C4-2B (cell line): Measurements from ENCODE around the gene TRDN.
"Not testable (repeated sequence)": the region's sequence is repeated elsewhere in the genome, so short reads cannot be mapped to it uniquely, and the experiment has no call there.

Experiments
- H3K27ac ChIP-seq: fragments of 450-650 bp; 2 replicates; pipeline ENCODE4 v1.5.1; 2017
- ZFX ChIP-seq: fragments of 450-650 bp; IDR thresholded peaks from 2 replicates; pipeline ENCODE4 v1.6.1; 2017
- TF ChIP-seq, protein P1 (sequence below): fragments of 450-650 bp; conservative IDR thresholded peaks from 2 replicates; pipeline ENCODE4 v1.5.1; 2017; ENCODE audit warnings: mild to moderate bottlenecking

TRDN gene

DNA sequence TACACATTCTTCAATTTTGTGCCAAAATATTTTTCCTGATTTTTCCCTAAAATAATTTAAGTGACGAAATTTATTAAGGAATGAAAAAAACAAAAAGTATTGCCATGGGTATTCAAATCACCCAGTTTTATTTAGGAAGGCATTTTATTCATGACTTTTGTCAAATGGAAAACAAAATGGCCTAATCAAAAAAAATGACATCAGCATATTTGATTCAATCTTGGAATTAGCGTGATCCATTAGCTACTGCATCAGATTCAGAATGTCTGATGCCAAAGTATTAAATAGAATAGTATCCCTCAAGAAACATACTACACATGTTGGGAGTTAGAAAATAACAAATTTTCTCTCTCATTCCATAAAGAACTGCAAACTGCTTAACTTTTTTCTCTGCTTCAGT is 129.2 kb downstream of the TRDN start:
- no peak for TF ChIP-seq ZFX
- TF ChIP-seq, protein P1, sequence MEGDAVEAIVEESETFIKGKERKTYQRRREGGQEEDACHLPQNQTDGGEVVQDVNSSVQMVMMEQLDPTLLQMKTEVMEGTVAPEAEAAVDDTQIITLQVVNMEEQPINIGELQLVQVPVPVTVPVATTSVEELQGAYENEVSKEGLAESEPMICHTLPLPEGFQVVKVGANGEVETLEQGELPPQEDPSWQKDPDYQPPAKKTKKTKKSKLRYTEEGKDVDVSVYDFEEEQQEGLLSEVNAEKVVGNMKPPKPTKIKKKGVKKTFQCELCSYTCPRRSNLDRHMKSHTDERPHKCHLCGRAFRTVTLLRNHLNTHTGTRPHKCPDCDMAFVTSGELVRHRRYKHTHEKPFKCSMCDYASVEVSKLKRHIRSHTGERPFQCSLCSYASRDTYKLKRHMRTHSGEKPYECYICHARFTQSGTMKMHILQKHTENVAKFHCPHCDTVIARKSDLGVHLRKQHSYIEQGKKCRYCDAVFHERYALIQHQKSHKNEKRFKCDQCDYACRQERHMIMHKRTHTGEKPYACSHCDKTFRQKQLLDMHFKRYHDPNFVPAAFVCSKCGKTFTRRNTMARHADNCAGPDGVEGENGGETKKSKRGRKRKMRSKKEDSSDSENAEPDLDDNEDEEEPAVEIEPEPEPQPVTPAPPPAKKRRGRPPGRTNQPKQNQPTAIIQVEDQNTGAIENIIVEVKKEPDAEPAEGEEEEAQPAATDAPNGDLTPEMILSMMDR, result no peak
- H3K27ac ChIP-seq, result no peak overlapping the region

DNA sequence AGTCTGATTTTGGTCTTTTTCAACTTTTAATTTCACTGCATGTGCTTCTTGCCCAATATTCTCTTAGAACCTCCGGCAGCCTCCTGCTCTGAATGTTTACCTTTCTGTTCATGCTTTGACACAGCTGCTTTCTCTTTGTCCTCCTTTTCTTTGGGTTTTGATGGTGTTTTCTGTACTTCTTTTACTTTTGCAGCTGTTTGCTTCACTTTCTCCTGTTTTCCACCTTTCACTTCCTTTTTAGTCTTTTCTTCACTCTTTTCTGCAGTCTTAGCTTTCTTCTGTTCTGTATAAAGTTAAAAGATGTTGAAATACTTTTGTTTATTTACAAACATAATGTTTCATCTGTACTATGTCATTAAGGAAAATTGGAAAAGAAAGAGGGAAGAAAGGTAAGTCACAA is 133.1 kb downstream of the TRDN start:
- TF ChIP-seq ZFX, result no peak
- TF ChIP-seq, protein P1, result no peak
- H3K27ac ChIP-seq, result no peak overlapping the region

DNA sequence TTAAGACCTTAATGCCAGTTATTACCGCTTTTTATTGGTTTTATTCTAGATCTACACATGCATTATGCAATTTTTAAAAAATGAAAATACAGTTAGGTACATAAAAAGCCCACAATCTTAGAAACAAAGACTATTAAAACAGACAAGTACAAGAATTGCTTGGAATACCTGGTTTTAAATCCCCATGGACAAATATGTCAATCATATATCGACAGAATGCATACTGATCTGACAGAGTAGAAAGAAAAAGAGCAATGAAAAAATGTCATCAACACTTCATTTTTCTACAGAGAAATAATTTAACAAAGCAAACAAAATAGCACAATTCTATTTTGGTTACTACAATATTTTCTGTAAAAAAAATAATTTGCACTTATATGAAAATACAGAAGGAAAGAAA is 139.7 kb downstream of the TRDN start:
- TF ChIP-seq, protein P1, result no peak
- no peak for TF ChIP-seq ZFX
- H3K27ac ChIP-seq, result no peak overlapping the region

DNA sequence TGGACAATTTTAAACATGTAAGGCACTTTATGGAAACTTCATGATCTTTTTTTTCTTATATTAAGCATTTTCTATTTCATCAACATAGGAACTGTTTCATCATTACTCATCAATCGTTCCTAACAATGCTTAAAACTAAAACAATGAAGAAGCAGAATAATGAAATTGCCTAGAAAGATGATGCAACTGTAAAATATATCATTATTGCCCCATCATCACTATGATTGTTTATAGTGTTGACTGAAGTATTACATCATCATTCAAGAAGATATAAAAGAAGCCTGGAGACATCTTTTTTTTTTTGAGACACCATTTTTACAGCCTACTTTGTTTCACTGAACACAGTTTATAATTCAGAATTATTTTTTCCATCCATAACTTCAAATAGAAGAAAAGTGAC is 147.2 kb downstream of the TRDN start:
- TF ChIP-seq, protein P1, result no peak
- no peak for TF ChIP-seq ZFX
- no peak overlapping the region for H3K27ac ChIP-seq

DNA sequence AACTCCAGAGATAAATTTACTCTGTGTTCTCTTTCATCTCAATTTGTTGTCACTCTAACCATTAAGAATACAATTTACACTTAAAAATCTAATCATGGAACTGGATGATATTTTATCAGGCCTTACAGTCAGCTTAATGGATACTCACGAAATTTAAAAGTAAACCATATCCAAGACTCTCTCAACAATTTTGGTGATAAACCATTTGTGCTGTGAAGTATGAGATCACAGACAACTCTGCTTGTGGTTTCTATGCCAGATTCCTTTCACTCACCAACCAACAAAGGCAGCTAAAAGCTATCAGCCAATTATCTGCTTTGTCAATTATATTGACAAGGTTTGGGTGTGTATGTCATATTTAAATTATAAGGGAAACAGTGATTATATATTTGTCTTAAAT is 155.8 kb downstream of the TRDN start:
- H3K27ac ChIP-seq, result no peak overlapping the region
- TF ChIP-seq, protein P1, result no peak
- no peak for TF ChIP-seq ZFX

DNA sequence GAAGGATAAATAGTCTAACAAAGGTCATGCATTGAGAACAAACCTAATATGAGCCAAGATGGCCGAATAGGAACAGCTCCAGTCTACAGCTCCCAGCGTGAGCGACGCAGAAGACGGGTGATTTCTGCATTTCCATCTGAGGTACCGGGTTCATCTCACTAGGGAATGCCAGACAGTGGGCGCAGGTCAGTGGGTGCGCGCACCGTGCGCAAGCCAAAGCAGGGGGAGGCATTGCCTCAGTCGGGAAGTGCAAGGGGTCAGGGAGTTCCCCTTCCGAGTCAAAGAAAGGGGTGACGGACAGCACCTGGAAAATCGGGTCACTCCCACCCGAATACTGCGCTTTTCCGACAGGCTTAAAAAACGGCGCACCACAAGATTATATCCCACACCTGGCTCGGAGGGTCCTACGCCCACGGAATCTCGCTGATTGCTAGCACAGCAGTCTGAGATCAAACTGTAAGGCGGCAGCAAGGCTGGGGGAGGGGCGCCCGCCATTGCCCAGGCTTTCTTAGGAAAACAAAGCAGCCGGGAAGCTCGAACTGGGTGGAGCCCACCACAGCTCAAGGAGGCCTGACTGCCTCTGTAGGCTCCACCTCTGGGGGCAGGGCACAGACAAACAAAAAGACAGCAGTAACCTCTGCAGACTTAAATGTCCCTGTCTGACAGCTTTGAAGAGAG is 164.6 kb downstream of the TRDN start:
- not testable (repeated sequence) for H3K27ac ChIP-seq

DNA sequence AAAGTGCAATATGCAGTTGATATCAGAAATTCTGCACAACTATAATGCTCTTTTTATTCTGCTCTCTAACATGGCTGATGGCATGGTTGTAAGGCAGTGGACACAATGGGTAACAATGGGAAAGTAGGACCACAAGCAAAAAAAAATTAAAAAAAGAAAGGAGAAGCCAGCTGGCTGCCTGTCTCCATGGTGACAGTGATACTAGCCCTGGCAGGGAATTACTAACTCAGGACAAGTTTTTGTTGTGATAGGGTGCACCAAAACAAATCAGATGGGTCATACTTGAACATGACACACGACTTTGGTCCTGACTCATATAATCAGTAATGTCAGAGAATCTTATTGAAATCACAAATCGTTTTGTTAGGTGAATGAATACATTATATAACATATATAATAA is 169.4 kb downstream of the TRDN start:
- no peak overlapping the region for H3K27ac ChIP-seq
- TF ChIP-seq, protein P1, result no peak
- no peak for TF ChIP-seq ZFX

DNA sequence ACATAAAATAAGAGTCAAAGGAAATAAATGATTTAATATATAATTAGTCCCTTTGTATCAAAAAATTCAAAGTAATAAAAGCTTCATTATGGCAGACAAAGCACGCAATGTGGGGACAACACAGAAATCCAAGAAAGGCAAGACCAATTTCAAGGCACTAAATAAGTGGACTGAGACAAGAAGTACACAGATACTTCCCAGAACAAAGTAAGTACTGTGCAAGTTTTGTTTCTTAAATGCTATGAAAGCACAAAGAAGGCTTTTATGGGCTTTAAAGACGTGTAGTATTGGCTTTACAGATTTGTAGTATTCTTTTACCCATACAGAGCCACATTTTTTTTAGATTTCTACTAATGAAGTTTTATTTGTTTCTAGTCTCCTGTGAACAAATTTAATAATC is 174.6 kb downstream of the TRDN start:
- no peak for TF ChIP-seq ZFX
- TF ChIP-seq, protein P1, result no peak
- H3K27ac ChIP-seq, result no peak overlapping the region
